Mesenchymal stem cell (in vitro differentiated cells and primary cell): ENCODE data around the gene OR51M1.

Experiments
- DNase-seq: peaks from one replicate; pipeline ENCODE4 v3.0.0-alpha.2; 2013
- H2AFZ ChIP-seq: one replicate; pipeline ENCODE4 v1.6.1; 2013; ENCODE audit warnings: low read depth, mild to moderate bottlenecking, control low read depth, inconsistent platforms, low read length, moderate library complexity
- H2AK5ac ChIP-seq: 2 replicates; pipeline ENCODE4 v1.6.1; 2013; ENCODE audit warnings: low read length, moderate library complexity, mild to moderate bottlenecking, inconsistent platforms; ENCODE audit not compliant: severe bottlenecking
- H2BK120ac ChIP-seq: one replicate; pipeline ENCODE4 v1.6.1; 2013; ENCODE audit warnings: low read depth, mild to moderate bottlenecking, inconsistent platforms, low read length, moderate library complexity
- H2BK12ac ChIP-seq, 2 experiments: one replicate each; pipeline ENCODE4 v1.6.1; 2013; ENCODE audit warnings: inconsistent platforms in 2 of 2, low read length in 2 of 2, mild to moderate bottlenecking in 2 of 2, moderate library complexity in 2 of 2, control low read depth in 1 of 2
- H2BK15ac ChIP-seq: one replicate; pipeline ENCODE4 v1.6.1; 2013; ENCODE audit warnings: mild to moderate bottlenecking, low read depth, inconsistent platforms; ENCODE audit not compliant: poor library complexity, severe bottlenecking
- H2BK5ac ChIP-seq: 2 replicates; pipeline ENCODE4 v1.6.1; 2013; ENCODE audit warnings: low read depth, mild to moderate bottlenecking, low read length, control low read depth, inconsistent platforms; ENCODE audit not compliant: poor library complexity, severe bottlenecking
- H3K14ac ChIP-seq, 2 experiments: one replicate each; pipeline ENCODE4 v1.6.1; 2013; ENCODE audit warnings: inconsistent platforms in 2 of 2, low read length in 2 of 2, control low read depth in 1 of 2, mild to moderate bottlenecking in 1 of 2, moderate library complexity in 1 of 2
- H3K18ac ChIP-seq, 2 experiments: one replicate each; pipeline ENCODE4 v1.6.1; 2013; ENCODE audit warnings: inconsistent platforms in 2 of 2, low read length in 2 of 2, control low read depth in 1 of 2, low read depth in 1 of 2, mild to moderate bottlenecking in 1 of 2
- H3K23ac ChIP-seq, 2 experiments: one replicate each; pipeline ENCODE4 v1.6.1; 2013; ENCODE audit warnings: inconsistent platforms in 2 of 2, low read length in 2 of 2, mild to moderate bottlenecking in 2 of 2, moderate library complexity in 2 of 2, control low read depth in 1 of 2
- H3K27ac ChIP-seq: 2 replicates; pipeline ENCODE4 v1.5.1; 2013; ENCODE audit warnings: mild to moderate bottlenecking, moderate library complexity, low read length, control low read depth, inconsistent platforms; ENCODE audit not compliant: poor library complexity, severe bottlenecking
- H3K27me3 ChIP-seq, 2 experiments: 2 replicates each; pipeline versions ENCODE4 v1.6.1 to v1.7.0; 2013; ENCODE audit warnings: low read length in 2 of 2, mild to moderate bottlenecking in 2 of 2, moderate library complexity in 2 of 2, control low read depth in 1 of 2, inconsistent platforms in 1 of 2; ENCODE audit not compliant: control insufficient read depth in 1 of 2, insufficient read depth in 1 of 2
- H3K36me3 ChIP-seq, 2 experiments: 2 replicates each; pipeline versions ENCODE4 v1.6.1 to v1.7.0; 2013; ENCODE audit warnings: low read length in 2 of 2, control low read depth in 1 of 2, inconsistent platforms in 1 of 2, low read depth in 1 of 2, mild to moderate bottlenecking in 1 of 2; ENCODE audit not compliant: insufficient read depth in 2 of 2, control insufficient read depth in 1 of 2
- H3K4ac ChIP-seq, 2 experiments: one replicate each; pipeline ENCODE4 v1.6.1; 2013; ENCODE audit warnings: inconsistent platforms in 2 of 2, low read length in 2 of 2, mild to moderate bottlenecking in 2 of 2, moderate library complexity in 2 of 2, control low read depth in 1 of 2, low read depth in 1 of 2
- H3K4me1 ChIP-seq: 2 replicates; pipeline ENCODE4 v1.6.1; 2013; ENCODE audit warnings: low read depth, low read length, control low read depth; ENCODE audit not compliant: control insufficient read depth, insufficient read depth
- H3K4me2 ChIP-seq: 2 replicates; pipeline ENCODE4 v1.6.1; 2013; ENCODE audit warnings: low read length, mild to moderate bottlenecking, inconsistent platforms; ENCODE audit not compliant: poor library complexity, severe bottlenecking
- H3K4me3 ChIP-seq, 2 experiments: 2 replicates each; pipeline versions ENCODE4 v1.5.1 to v1.7.0; 2013; ENCODE audit warnings: low read length in 2 of 2, mild to moderate bottlenecking in 2 of 2, control low read depth in 1 of 2, low read depth in 1 of 2; ENCODE audit not compliant: insufficient read depth in 1 of 2
- H3K79me1 ChIP-seq: replicated peaks from 2 replicates; pipeline ENCODE4 v1.6.1; 2013; ENCODE audit warnings: mild to moderate bottlenecking, control low read depth, low read length, inconsistent platforms; ENCODE audit not compliant: poor library complexity, severe bottlenecking
- H3K9ac ChIP-seq: 2 replicates; pipeline ENCODE4 v1.7.0; 2013; ENCODE audit warnings: mild to moderate bottlenecking, low read length, moderate library complexity
- H3K9me3 ChIP-seq: 2 replicates; pipeline ENCODE4 v1.7.0; 2013; ENCODE audit warnings: mild to moderate bottlenecking, low read length; ENCODE audit not compliant: control insufficient read depth
- H4K8ac ChIP-seq: one replicate; pipeline ENCODE4 v1.6.1; 2013; ENCODE audit warnings: inconsistent platforms, mild to moderate bottlenecking, low read length, moderate library complexity
- H4K91ac ChIP-seq: one replicate; pipeline ENCODE4 v1.6.1; 2013; ENCODE audit warnings: mild to moderate bottlenecking, low read length, inconsistent platforms
- whole genome bisulfite sequencing: methylation state at CpG from one replicate; pipeline ENCODE4 v1.1.7; 2013; ENCODE audit warnings: mixed read lengths; 5-methylcytosine and 5-hydroxymethylcytosine counted together

Gene OR51M1

DNA sequence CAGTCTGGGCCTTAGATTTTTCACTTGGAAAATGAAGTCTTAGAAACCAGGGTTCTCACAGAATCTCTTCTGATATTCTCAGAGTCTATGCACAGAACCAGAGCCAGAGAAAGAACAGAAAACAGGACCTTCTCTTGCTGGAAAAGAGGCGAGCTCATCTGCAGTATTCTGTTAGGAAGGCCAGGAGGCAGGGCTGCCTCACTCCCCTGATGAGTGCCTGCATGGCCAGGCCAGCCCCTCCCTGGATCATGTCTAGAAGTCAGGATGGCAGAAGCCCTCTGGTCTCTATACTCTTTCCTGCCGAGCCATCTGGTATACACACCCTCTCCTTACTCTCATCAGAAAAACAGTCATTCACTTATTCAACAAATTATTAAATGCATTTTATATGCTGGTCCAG, 723 bp downstream of the OR51M1 start:
- WGBS, result 68% methylated on average over 2 of the region's 2 CpGs
- Histone ChIP-seq H2BK15ac (no peak overlapping the region), H3K4me1 (no peaks in the 10 kb centered on the region), H2AK5ac (no peak overlapping the region), H3K4ac (no peak overlapping the region), H3K79me1 (no peaks in the 10 kb centered on the region), H3K27me3 (peaks cover 0 to 11% of the 10 kb centered on the region in 2 experiments), H3K14ac (no peak overlapping the region), H2BK5ac (no peak overlapping the region), H3K27ac (no peak overlapping the region), H3K23ac (no peak overlapping the region), H3K36me3 (no peaks in the 10 kb centered on the region), H3K9ac (no peak overlapping the region), H4K91ac (no peak overlapping the region), H2BK120ac (no peak overlapping the region), H3K4me3 (no peak overlapping the region), H2BK12ac (no peak overlapping the region), H3K9me3 (no peaks in the 10 kb centered on the region), H2AFZ (no peak overlapping the region), H4K8ac (no peak overlapping the region), H3K18ac (no peak overlapping the region), H3K4me2 (no peak overlapping the region)
- DNase-seq, result no peak

GRCh38 chr11:5390210-5390609, 6.6 kb downstream of the OR51M1 start:
- H2AK5ac ChIP-seq, result no peak overlapping the region
- H3K18ac ChIP-seq, result no peak overlapping the region
- H3K36me3 ChIP-seq, result no peaks in the 10 kb centered on the region
- no peak overlapping the region for H2BK15ac ChIP-seq
- H2BK5ac ChIP-seq, result no peak overlapping the region
- no peak overlapping the region for H3K14ac ChIP-seq
- no peak overlapping the region for H2BK12ac ChIP-seq
- H3K9ac ChIP-seq, result no peak overlapping the region
- H4K8ac ChIP-seq, result no peak overlapping the region
- no peak overlapping the region for H3K4me3 ChIP-seq
- no peaks in the 10 kb centered on the region for H3K9me3 ChIP-seq
- H3K79me1 ChIP-seq, result no peaks in the 10 kb centered on the region
- H2AFZ ChIP-seq, result no peak overlapping the region
- no peaks in the 10 kb centered on the region for H3K27me3 ChIP-seq
- no peak overlapping the region for H3K23ac ChIP-seq
- H3K4me2 ChIP-seq, result no peak overlapping the region
- H4K91ac ChIP-seq, result no peak overlapping the region
- H3K4me1 ChIP-seq, result no peaks in the 10 kb centered on the region
- DNase-seq, result no peak
- no peak overlapping the region for H3K27ac ChIP-seq
- no peak overlapping the region for H3K4ac ChIP-seq
- H2BK120ac ChIP-seq, result no peak overlapping the region
- 72% methylated on average over 2 of the region's 2 CpGs for WGBS

GRCh38 chr11:5394091-5394490, 10.5 kb downstream of the OR51M1 start:
- Histone ChIP-seq H2BK15ac (no peak overlapping the region), H3K23ac (no peak overlapping the region), H3K79me1 (no peaks in the 10 kb centered on the region), H3K4me1 (no peaks in the 10 kb centered on the region), H3K18ac (no peak overlapping the region), H3K27me3 (peaks cover 0 to 3% of the 10 kb centered on the region in 2 experiments), H3K36me3 (no peaks in the 10 kb centered on the region), H4K8ac (no peak overlapping the region), H2BK120ac (no peak overlapping the region), H3K4me3 (no peak overlapping the region), H3K27ac (no peak overlapping the region), H2BK5ac (no peak overlapping the region), H3K14ac (no peak overlapping the region), H3K9ac (no peak overlapping the region), H2AFZ (no peak overlapping the region), H3K4ac (no peak overlapping the region), H2BK12ac (no peak overlapping the region), H3K4me2 (no peak overlapping the region), H4K91ac (no peak overlapping the region), H3K9me3 (no peaks in the 10 kb centered on the region), H2AK5ac (no peak overlapping the region)
- no peak for DNase-seq

- Histone ChIP-seq H3K9ac (no peak overlapping the region), H2AK5ac (no peak overlapping the region), H3K4me3 (no peak overlapping the region), H3K4me2 (no peak overlapping the region), H2AFZ (no peak overlapping the region), H3K27me3 (peaks cover 0 to 3% of the 10 kb centered on the region in 2 experiments), H3K23ac (no peak overlapping the region), H2BK15ac (no peak overlapping the region), H2BK120ac (no peak overlapping the region), H3K4ac (no peak overlapping the region), H3K36me3 (no peaks in the 10 kb centered on the region), H2BK12ac (no peak overlapping the region), H3K9me3 (no peaks in the 10 kb centered on the region), H3K79me1 (no peaks in the 10 kb centered on the region), H3K4me1 (no peaks in the 10 kb centered on the region), H3K18ac (no peak overlapping the region), H4K8ac (no peak overlapping the region), H4K91ac (no peak overlapping the region), H3K14ac (no peak overlapping the region), H2BK5ac (no peak overlapping the region), H3K27ac (peak overlapping the region; percentile 10)
- no peak for DNase-seq
These were observed 15.3 kb downstream of the OR51M1 start for GRCh38 chr11:5398936-5399335.
